Vagina (tissue), 2 donors: Measurements from ENCODE around the gene ZNF560.

Experiments
- CTCF ChIP-seq, 3 experiments: fragments of 450-650 bp in 2 of 3; fragments of 200-600 bp in 1 of 3; sonication (generic) in 1 of 3; IDR thresholded peaks; one replicate each; pipeline ENCODE4 v1.5.1; 2017 to 2019; ENCODE audit warnings: antibody characterized with exemption in 3 of 3, mild to moderate bottlenecking in 2 of 3, moderate library complexity in 2 of 3
- POLR2AphosphoS5 ChIP-seq, 2 donors: sonication (generic); formaldehyde crosslinking; IDR thresholded peaks; one replicate each; pipeline ENCODE4 v1.9.0; 2017; ENCODE audit warnings: antibody characterized with exemption in 2 of 2, mild to moderate bottlenecking in 2 of 2, low read depth in 1 of 2; ENCODE audit not compliant: insufficient read depth in 1 of 2

DNA sequence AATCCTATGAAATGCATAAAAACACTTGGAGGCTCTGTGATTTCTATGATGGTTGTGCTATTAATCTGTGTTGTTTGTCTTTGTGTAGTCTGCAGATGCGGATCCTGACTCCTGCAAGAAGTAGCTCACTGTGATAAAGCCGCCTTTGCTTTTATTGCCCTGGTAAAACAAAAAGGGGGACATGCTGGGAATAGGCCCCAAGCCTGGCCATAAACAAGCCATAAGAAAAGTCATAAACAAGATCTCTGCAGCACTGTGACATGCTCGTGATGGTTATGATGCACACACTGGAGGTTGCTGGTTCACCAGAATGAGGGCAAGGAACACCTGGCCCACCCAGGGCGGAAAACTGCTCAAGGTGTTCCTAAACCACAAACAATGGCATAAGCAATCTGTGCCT is 36.5 kb downstream of the ZNF560 start:
- TF ChIP-seq POLR2AphosphoS5 (IDR thresholded peaks at IDR 0.05; ENCODE audit: insufficient read depth in 1 of 2, low read depth in 1 of 2) (no peak), CTCF (IDR thresholded peaks at IDR 0.05) (no peak)
